Activated naive CD4-positive, alpha-beta T cell treated with anti-CD3 and anti-CD28 coated beads, Interleukin-2, amount 10 ng/mL, durations not matched to agents 5 hours and 36 hours (primary cell): ENCODE results near the gene C1orf53. TPM values are rescaled to one million over a fixed set of nuclear protein-coding genes. Genes with fewer than 3 reads are reported as not detected.

Experiments
- total RNA-seq, 2 experiments: library from RNA; stranded (reverse); gene quantifications; one replicate each; pipeline ENCODE4 v1.2.3, GENCODE V29; 2021

Gene C1orf53
- not detected for total RNA-seq

DNA sequence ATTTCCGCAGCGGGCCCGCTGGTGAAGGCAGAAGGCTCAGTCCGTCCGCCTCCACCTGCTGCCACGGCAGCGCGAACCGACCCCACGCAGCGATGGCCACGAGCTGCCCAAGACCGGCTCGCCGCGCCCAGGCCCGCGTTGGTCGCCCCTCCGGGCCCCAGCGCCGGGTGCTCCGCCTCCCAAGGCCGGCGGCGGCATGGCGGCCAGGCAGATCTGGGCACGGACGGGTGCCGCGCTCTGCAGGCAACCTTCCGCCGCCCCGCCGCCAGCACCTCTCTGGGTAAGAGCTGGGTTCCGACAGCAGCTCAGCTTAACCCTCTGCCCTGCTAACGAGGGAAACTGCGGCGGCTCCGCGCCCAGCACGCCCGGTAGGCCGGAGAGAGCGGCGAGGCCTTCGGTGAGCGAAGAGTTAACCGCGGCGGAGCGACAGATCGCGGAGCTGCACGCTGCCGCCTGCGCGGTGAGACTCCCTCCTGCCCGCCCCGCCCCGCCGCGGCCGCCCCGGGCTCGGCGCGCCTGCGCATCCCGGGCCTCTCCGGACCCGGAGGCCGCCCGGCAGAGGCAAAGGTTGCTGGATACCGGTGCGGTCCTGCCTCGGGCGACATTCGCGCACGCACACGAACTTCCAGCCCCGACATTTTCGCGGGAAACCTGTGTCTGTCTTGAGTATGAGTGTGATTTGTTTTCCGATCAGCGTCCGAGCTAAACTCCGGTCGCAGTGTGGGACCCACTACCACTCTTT is at the start of gene C1orf53:
C1orf53 (plus strand) TSS at position 177 of the 742 bp plus-strand sequence; CDS start at position 197, 20 bp downstream.

Other genes starting within 250 kb of the C1orf53 start
- gene DENND1B, start 127.2 kb upstream of the C1orf53 start, total RNA-seq = 10 to 100 TPM; 19.4 to 22.9 TPM
- not detected for gene LHX9, start 14.7 kb downstream of the C1orf53 start, total RNA-seq